Neural crest cell (in vitro differentiated cells): ENCODE data around the gene NF1. TPM values are rescaled to one million over a fixed set of nuclear protein-coding genes. Genes with fewer than 3 reads are reported as not detected.

Source experiments
- DNase-seq: peaks from one replicate; pipeline ENCODE4 v3.0.0; 2021; ENCODE audit warnings: low read depth, mixed read lengths, low spot score
- H3K27ac Mint-ChIP-seq: one replicate; pipeline ENCODE4 v1.8.0; 2021; ENCODE audit warnings: mild to moderate bottlenecking, mixed read lengths; ENCODE audit not compliant: unreplicated experiment
- H3K27me3 Mint-ChIP-seq: 2 replicates; pipeline ENCODE4 v1.8.0; 2021; ENCODE audit warnings: low read depth, mild to moderate bottlenecking, mixed read lengths
- H3K36me3 Mint-ChIP-seq: 2 replicates; pipeline ENCODE4 v1.8.0; 2021; ENCODE audit warnings: low read depth, mild to moderate bottlenecking, mixed read lengths
- H3K4me1 Mint-ChIP-seq: 2 replicates; pipeline ENCODE4 v1.8.0; 2021; ENCODE audit warnings: mixed read lengths
- H3K4me3 Mint-ChIP-seq: one replicate; pipeline ENCODE4 v1.8.0; 2021; ENCODE audit warnings: mild to moderate bottlenecking, mixed read lengths
- H3K9me3 Mint-ChIP-seq: 2 replicates; pipeline ENCODE4 v1.8.0; 2021; ENCODE audit warnings: mixed read lengths
- total RNA-seq: library from RNA; stranded (reverse); gene quantifications from 2 replicates; pipeline ENCODE4 v1.2.1, GENCODE V29; 2021
- TF ChIP-seq, protein P1 (sequence below): fragments of 200-600 bp; sonication (generic); conservative IDR thresholded peaks from 2 replicates; pipeline ENCODE4 v1.5.0; 2021; ENCODE audit warnings: antibody characterized with exemption, mild to moderate bottlenecking

Gene NF1
- total RNA-seq, 1 donor from 2014 or later, result 60.6 TPM

- Mint-ChIP-seq H3K27me3 (no peaks in the 10 kb centered on the region), H3K36me3 (peaks cover 6% of the 10 kb centered on the region), H3K4me3 (no peak overlapping the region), H3K4me1 (peaks cover 7% of the 10 kb centered on the region), H3K27ac (no peak overlapping the region), H3K9me3 (no peaks in the 10 kb centered on the region)
- DNase-seq, result no peak
- TF ChIP-seq, protein P1, sequence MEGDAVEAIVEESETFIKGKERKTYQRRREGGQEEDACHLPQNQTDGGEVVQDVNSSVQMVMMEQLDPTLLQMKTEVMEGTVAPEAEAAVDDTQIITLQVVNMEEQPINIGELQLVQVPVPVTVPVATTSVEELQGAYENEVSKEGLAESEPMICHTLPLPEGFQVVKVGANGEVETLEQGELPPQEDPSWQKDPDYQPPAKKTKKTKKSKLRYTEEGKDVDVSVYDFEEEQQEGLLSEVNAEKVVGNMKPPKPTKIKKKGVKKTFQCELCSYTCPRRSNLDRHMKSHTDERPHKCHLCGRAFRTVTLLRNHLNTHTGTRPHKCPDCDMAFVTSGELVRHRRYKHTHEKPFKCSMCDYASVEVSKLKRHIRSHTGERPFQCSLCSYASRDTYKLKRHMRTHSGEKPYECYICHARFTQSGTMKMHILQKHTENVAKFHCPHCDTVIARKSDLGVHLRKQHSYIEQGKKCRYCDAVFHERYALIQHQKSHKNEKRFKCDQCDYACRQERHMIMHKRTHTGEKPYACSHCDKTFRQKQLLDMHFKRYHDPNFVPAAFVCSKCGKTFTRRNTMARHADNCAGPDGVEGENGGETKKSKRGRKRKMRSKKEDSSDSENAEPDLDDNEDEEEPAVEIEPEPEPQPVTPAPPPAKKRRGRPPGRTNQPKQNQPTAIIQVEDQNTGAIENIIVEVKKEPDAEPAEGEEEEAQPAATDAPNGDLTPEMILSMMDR, result no peak
Measured at GRCh38 chr17:31299624-31300023, 204.8 kb downstream of the NF1 start.

DNA sequence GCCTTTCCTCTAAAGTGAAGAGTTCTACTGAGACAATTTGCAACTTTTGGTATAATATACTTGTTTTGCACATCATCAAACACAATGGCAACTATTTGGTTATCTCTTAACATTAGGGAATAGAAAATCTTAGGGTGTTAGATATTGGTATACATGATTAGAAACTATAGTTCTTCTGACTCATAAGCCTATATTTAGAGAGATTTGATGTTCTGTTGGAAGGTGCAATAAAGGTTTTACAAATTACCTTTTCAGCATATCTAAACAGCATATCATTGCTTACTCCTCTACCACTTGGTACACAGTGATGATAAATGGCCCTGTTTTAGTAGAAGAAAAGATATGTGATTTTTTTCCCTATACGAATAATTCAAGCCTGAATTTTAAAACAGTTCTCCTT is 212.9 kb downstream of the NF1 start:
- Mint-ChIP-seq H3K4me3 (no peak overlapping the region), H3K27me3 (no peaks in the 10 kb centered on the region), H3K9me3 (peaks cover 4% of the 10 kb centered on the region), H3K27ac (no peak overlapping the region), H3K36me3 (peaks cover 19% of the 10 kb centered on the region), H3K4me1 (no peaks in the 10 kb centered on the region)
- TF ChIP-seq, protein P1, result no peak
- DNase-seq, result no peak

DNA sequence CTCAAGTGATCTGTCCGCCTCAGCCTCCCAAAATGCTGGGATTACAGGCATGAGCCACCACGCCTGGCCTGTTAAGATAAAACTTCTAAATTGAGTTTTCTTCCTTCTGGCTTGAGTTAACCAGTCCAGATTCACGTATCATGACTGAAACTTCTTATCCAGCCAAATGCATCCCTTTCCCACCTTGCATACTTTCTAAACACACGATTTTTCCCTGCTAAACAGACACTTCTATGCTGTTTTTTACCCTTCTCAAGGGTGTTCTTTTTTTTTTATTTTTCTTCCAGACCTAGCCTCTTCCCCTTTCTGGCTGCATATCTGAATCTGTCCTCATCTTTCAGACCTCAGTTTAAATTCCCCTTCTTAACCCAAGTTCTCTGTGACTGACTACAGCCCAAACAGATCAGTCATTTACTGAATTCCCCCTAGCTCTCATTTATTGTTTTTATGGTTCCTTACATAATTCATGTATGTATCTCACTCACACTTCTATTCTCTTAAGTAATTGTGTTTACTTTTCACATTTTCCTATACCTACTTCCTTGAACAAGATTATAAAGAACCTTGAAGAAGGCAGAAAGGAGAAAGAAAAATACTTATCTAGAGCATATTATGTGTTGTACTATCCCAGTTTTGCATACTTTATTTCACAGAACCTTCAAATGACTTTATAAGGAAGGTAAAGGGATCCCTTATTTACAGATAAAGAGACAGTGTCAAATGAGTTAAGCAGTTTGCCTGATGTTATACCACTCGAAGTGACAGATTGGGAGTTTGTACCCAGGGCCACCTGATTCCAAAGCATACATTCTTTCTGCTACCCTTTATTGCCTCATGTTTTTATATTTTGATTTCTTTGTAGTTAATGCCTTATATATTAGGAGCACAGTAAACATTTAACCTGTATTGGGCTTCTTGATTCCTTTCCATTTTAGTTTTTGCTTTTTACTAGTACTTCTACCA is 213.9 kb downstream of the NF1 start:
- H3K27me3 Mint-ChIP-seq, result no peaks in the 10 kb centered on the region
- DNase-seq, result no peak
- no peak overlapping the region for H3K4me3 Mint-ChIP-seq
- TF ChIP-seq, protein P1, result no peak
- H3K27ac Mint-ChIP-seq, result no peak overlapping the region
- peaks cover 4% of the 10 kb centered on the region for H3K9me3 Mint-ChIP-seq
- no peaks in the 10 kb centered on the region for H3K4me1 Mint-ChIP-seq
- H3K36me3 Mint-ChIP-seq, result peaks cover 19% of the 10 kb centered on the region

GRCh38 chr17:31309556-31309955 is 214.8 kb downstream of the NF1 start:
- no peaks in the 10 kb centered on the region for H3K4me1 Mint-ChIP-seq
- H3K9me3 Mint-ChIP-seq, result peaks cover 4% of the 10 kb centered on the region
- TF ChIP-seq, protein P1, result no peak
- H3K36me3 Mint-ChIP-seq, result peaks cover 14% of the 10 kb centered on the region
- no peaks in the 10 kb centered on the region for H3K27me3 Mint-ChIP-seq
- no peak overlapping the region for H3K4me3 Mint-ChIP-seq
- no peak for DNase-seq
- no peak overlapping the region for H3K27ac Mint-ChIP-seq

- no peaks in the 10 kb centered on the region for H3K9me3 Mint-ChIP-seq
- H3K36me3 Mint-ChIP-seq, result peaks cover 10% of the 10 kb centered on the region
- H3K27me3 Mint-ChIP-seq, result no peaks in the 10 kb centered on the region
- H3K4me3 Mint-ChIP-seq, result no peak overlapping the region
- no peak overlapping the region for H3K27ac Mint-ChIP-seq
- no peak for DNase-seq
- TF ChIP-seq, protein P1, result no peak
- H3K4me1 Mint-ChIP-seq, result no peaks in the 10 kb centered on the region
Measured at GRCh38 chr17:31310260-31310659, 215.5 kb downstream of the NF1 start.
